SHP77 (cell line): ENCODE measurements around the gene SHLD2.
A peak's percentile ranks its signal among the peaks of the same experiment; 100 is the strongest.
"Not testable (repeated sequence)": the region's sequence is repeated elsewhere in the genome, so short reads cannot be mapped to it uniquely, and the experiment has no call there.

Experiments used
- DNase-seq, 2 experiments: peaks; one replicate each; lab custom pipeline; 2025; lab: John Stamatoyannopoulos, UW

SHLD2 gene

GRCh38 chr10:87085537-87085936, 9.5 kb upstream of the SHLD2 start:
- no peak for DNase-seq

- DNase-seq, result no peak
Measured at GRCh38 chr10:87089746-87090145, 5.3 kb upstream of the SHLD2 start.

DNA sequence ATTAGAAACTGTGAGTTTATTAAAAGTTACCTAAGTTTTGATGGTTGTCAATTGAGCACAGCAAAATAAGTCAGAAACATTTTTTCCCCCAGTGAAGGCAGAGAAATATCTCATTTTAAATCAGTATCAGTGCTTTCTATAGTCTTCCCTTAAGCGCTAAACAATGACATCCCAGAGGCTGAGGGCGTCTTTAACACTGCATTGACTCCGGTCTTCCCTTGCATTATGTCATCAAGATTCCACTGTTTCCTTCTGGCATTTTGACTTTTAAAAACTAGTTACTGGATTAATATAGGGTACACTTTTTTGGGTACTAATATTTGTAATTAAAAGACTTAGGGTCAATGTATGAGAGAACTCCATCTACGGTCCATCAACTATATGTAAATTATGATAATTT, 4.2 kb upstream of the SHLD2 start:
- no peak for DNase-seq

- DNase-seq, result no peak
Measured at GRCh38 chr10:87092376-87092860, 2.6 kb upstream of the SHLD2 start.

DNA sequence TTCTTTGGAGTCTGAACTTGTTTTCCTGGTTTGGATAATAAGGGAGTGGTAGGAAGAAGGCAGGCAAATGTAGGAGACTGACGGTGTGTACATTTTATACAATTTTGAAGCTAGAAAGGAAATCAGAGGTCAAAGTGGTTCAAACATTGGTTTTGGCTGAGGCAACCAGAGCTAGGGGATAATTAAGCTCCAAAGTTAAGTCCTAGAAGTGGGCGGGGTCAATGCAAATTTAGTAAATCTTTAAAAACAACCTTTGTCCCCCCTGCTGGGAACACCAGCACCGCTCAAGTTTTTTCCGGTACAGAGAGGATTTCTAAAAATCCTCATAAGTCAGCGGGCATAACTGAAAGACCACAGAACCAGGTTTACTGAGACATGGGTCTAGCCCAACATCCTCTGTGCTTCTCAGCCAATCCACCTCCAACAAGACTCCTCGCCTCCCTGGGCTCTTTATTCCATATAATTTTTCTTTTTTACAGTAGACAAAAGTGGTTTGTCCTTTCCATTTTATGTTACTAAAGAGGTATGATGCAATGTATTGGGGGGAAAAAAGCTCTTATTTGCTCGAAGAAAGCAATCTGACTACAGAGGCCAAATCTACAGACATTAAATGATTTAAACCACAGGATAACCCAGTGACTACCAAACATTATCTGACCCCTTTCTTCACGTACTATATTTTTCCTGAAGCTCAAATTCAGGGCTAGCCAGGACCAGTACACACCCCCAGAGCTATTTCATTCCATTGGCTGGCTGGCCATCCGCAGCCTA, 2.0 kb upstream of the SHLD2 start:
- DNase-seq, result no peak

GRCh38 chr10:87093632-87094372, 1.2 kb upstream of the SHLD2 start:
- DNase-seq, result peak; percentile 4 to 19

GRCh38 chr10:87095236-87095945, 385 bp downstream of the SHLD2 start:
- peak; percentile 10 to 27 for DNase-seq

DNA sequence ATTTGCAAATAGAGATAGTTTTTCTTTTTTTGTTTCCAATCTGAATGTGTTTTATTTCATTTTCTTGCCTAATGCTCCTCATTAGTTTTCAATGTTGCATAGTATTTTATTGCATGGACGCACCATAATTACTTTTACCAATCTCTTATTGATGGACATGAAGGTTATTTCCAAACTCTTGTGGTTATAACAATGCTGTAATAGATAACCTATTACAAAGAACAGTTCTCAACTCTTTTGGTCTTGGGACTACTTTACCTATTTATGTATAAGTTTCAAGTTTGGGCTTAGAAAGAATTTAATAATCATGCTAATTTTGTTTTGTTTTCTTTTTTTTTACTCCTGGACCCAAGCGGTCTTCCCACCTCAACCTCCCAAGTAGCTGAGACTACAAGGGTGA, 7.0 kb downstream of the SHLD2 start:
- no peak for DNase-seq

DNA sequence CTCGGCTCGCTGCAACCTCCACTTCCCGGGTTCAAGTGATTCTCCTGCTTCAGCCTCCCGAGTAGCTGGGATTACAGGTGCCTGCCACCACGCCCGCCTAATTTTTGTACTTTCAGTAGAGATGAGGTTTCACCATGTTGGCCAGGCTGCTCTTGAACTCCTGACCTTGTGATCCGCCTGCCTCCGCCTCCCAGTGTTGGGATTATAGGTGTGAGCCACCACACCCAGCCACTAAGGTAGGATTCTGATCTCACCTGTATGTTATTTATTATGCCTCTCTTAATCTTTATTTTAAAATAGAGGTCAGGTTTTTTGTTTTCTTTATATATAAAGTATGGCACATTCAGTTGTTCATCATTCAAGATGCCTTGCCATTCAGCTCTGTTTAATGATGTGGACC, 9.7 kb downstream of the SHLD2 start:
- DNase-seq, result not testable (repeated sequence)

DNA sequence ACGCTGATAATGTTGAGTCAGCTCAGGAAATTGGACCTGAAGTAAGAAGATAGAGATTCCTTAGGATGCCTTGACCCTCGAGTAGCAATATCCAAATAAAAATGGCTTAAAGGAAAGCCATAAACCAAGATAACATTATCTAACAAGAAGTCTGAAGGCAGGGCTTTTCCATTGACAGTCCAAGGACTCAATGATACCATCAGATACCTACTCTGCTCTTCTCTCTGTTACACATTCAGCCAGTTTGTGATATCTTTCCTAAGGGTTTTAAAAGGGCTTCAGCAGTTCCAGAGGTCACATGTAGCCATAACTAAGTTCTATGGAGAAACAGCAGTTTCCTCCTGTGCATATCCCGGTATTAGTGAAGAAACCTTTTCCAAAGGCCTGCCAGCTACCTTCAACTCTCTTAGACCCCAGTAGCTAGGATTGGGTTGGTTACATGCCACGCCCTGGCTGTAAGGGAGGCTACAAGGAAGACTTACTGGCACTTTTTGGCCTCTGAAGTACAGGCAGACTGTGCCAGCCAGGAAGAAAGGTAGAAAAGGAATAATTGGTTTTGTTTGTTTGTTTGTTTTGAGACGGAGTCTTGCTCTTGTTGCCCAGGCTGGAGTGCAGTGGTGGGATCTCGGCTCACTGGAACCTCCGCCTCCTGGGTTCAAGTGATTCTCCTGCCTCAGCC, 10.6 kb downstream of the SHLD2 start:
- no peak for DNase-seq

GRCh38 chr10:87118122-87118521, 23.1 kb downstream of the SHLD2 start:
- not testable (repeated sequence) for DNase-seq

GRCh38 chr10:87119029-87119428, 24.0 kb downstream of the SHLD2 start:
- not testable (repeated sequence) for DNase-seq

GRCh38 chr10:87123351-87123750, 28.3 kb downstream of the SHLD2 start:
- not testable (repeated sequence) for DNase-seq

DNA sequence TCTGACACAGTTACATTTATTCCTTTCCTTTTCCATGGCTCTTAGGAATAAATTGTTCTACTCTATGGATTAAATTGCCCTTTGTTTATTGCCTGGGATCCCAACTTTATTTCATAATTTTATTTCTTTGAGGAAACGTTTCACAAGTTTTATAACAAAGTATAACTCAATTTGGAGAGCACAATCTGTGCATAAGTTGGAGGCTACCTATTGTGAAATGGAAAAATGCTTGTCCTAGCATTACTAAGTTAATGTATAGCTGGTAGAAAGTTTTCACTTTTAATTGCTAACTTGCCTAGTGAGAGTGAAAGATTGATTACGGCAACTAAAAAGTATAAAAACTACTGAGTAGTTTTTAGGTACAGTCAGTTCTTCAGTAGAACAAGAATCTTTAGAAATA, 32.0 kb downstream of the SHLD2 start:
- DNase-seq, result not testable (repeated sequence)

DNA sequence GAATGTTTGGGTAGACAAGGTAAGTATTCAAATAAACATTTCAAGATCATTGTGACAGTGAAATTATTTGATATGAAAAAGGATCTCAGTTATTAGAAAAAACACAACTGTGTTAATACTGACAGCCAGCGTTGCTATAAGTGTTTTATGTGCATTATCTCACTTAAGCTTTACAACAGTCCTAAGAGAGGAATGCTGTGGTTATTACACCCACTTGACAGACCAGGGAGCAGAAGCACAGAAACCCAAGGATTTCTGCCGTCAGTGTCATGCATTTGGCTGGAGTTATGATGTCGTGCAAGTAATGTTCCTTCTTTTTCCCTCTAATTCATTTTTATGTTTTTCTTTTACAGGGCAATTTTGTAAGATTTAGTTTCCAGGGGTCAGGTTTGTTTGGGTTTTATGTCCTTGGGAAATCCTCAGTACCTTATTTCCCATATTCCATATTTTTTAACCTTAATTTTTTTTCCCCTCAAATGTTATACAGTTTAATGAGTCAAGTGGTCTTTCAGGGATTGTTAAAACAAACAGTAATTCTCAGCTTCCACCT, 32.7 kb downstream of the SHLD2 start:
- DNase-seq, result not testable (repeated sequence)

GRCh38 chr10:87132176-87132575, 37.2 kb downstream of the SHLD2 start:
- not testable (repeated sequence) for DNase-seq

GRCh38 chr10:87133936-87134335, 38.9 kb downstream of the SHLD2 start:
- DNase-seq, result not testable (repeated sequence)

DNA sequence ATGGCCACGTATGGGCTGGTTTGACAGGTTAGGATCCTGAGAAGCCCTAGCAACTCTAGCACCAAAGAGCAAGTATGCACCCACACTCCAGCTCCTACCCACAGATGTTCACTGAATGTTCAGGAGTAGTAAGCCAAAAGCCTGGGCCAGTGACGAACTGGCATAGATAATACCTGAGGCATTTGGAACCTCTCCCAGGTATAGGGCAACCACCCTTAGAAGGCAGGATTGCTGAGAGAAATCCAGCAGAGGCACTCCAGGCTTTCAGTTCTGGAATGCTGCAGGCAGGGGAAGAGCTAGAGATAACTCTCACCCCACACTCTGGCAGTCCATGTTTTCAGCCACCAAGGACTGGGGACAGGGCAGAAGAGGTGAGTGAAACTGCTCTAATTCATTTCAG, 39.4 kb downstream of the SHLD2 start:
- not testable (repeated sequence) for DNase-seq

- DNase-seq, result not testable (repeated sequence)
Measured at GRCh38 chr10:87137478-87137877, 42.5 kb downstream of the SHLD2 start.

GRCh38 chr10:87142230-87143108, 47.5 kb downstream of the SHLD2 start:
- DNase-seq, result not testable (repeated sequence)

DNA sequence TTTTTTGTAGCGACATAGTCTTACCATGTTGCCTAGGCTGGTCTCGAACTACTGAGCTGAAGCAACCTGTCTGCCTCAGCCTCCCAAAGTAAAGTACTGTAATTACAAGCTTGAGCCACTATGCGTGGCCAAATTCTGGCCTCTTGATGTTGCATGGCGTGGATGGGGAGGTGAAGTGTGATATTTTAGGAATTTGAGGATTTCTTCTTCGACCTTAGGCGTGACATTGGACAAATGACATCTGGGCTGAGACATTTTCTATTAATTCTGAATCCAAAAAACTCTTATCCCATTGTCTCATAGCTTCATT, 48.1 kb downstream of the SHLD2 start:
- not testable (repeated sequence) for DNase-seq
